ENCODE results near the gene PEX6.
"Not testable (repeated sequence)": the region's sequence is repeated elsewhere in the genome, so short reads cannot be mapped to it uniquely, and the experiment has no call there.

Gene PEX6

GRCh38 chr6:42947950-42948349 lies 31.0 kb downstream of the PEX6 start:
- H3K4me3 ChIP-seq (ENCODE audit: low read depth, low read length): no peak overlapping the region
- TF ChIP-seq CTCF (IDR thresholded peaks at IDR 0.05; ENCODE audit: low read depth, low read length, missing control alignments): no peak
- no peak for DNase-seq (ENCODE audit: low read depth)

DNA sequence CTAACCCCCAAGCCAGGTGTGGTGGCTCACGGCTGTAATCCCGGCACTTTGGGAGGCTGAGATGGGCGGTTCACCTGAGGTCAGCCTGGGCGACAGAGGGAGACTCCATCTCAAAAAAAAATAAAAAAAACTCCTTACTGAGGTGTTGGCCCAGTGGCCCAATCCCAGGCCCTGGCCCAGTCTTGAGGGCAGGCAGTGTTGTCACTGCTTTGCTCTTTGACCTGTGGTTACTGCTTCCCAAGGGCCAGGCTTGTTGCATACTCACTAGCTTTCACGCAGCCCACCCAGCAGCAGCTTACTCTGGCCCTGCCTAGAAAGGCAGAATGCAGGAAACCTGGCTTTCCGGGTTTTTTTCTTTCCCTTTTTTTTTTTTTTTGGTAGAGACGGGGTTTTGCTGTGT lies 36.5 kb downstream of the PEX6 start:
- no peak overlapping the region for H3K4me3 ChIP-seq (ENCODE audit: low read depth, low read length)
- DNase-seq (ENCODE audit: low read depth): no peak
- no peak for TF ChIP-seq CTCF (IDR thresholded peaks at IDR 0.05; ENCODE audit: low read depth, low read length, missing control alignments)

DNA sequence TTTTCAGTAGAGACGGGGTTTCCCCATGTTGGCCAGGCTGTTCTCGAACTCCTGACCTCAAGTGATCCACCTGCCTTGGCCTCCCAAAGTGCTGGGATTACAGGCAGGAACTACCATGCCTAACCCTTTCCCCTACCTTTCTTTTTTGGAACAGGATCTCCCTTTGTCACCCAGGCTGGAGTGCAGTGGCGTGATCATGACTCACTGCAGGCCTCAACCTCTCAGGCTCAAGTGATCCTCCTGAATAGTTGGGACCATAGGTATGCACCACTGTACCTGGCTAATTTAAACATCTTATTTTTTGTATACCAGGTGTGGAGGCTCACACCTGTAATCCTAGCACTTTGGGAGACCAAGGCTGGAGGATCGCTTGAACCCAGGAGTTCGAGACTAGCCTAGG lies 37.6 kb downstream of the PEX6 start:
- not testable (repeated sequence) for H3K4me3 ChIP-seq (ENCODE audit: low read depth, low read length); DNase-seq (ENCODE audit: low read depth)

DNA sequence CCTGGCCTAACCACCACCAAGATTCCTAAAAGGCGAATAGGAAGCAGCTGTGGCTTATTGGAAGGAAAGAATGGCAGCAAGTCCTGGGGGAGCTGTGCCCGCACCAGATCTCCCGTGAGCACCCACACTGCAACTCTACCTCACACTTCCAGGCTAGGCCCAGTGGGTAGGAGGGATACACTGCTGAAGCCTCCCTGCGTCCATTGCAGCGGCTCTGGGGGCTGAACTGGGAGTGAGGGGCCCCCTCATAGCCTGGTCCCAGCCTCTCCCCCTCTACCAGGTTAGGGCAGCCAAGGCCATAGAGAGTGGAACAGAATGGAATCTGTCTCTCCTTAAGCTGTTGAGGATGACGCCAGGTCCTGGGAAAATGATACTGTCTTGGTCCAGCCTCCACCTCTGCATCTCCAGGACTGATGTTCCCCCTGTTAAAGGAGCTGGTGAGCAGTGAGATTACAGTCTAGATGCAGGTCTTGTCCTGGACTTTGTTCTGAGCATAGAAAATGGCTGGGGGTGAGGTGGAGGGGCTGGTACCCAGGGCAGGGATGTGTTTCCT lies 38.4 kb downstream of the PEX6 start:
- TF ChIP-seq CTCF (IDR thresholded peaks at IDR 0.05; ENCODE audit: low read depth, low read length, missing control alignments): no peak
- H3K4me3 ChIP-seq (ENCODE audit: low read depth, low read length): no peak overlapping the region
- no peak for DNase-seq (ENCODE audit: low read depth)

- TF ChIP-seq CTCF (IDR thresholded peaks at IDR 0.05; ENCODE audit: low read depth, low read length, missing control alignments): no peak
- DNase-seq (ENCODE audit: low read depth): no peak
- H3K4me3 ChIP-seq (ENCODE audit: low read depth, low read length): no peak overlapping the region
Measured at GRCh38 chr6:42939810-42940167, 39.2 kb downstream of the PEX6 start.

DNA sequence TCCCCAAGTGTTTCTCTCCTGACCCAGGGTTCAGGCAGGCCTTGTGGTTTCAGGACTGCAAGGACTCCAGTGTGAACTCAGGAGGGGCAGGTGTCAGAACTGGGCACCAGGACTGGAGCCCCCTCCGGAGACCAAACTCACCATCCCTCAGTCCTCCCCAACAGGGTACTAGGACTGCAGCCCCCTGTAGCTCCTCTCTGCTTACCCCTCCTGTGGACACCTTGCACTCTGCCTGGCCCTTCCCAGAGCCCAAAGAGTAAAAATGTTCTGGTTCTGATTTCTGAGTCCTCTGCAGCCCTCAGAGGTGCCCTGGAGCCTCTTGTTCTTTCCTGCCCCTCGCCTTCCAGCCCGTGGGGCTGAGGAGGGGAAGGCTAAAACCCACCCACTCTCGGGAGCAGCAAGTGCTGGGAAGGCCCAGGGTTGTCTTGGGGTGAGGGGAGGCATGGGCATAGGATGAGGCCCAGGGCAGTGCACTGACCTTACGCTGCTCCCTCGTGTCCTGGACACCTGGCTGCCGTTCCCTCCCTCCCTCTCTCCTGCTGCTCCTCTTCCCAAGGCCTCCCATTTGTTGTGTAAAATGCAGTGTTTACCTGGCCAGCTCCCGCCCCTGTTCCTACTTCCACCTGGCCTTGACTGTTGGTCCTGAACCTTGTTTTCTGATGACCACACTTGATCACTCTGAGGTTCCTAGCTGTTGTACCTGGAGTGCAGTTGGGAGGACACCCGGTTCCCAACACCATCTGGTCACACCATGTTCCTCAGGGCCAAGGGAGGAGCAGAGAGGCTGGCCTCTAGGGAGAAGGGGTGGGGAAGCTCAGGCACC lies 39.8 kb downstream of the PEX6 start:
- DNase-seq (ENCODE audit: low read depth): no peak
- no peak overlapping the region for H3K4me3 ChIP-seq (ENCODE audit: low read depth, low read length)
- no peak for TF ChIP-seq CTCF (IDR thresholded peaks at IDR 0.05; ENCODE audit: low read depth, low read length, missing control alignments)

DNA sequence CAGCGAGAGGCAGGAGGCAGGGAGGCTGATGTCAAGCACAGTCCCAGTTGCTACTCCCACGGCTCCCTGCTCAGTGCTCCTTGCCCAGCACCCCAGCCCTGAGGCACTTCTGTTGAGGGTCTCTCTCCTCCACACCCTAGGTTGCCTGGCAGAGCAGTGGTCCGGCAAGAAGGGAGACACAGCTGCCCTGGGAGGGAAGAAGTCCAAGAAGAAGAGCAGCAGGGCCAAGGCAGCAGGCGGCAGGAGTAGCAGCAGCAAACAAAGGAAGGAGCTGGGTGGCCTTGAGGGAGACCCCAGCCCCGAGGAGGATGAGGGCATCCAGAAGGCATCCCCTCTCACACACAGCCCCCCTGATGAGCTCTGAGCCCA lies 40.6 kb downstream of the PEX6 start:
- DNase-seq (ENCODE audit: low read depth): no peak
- no peak for TF ChIP-seq CTCF (IDR thresholded peaks at IDR 0.05; ENCODE audit: low read depth, low read length, missing control alignments)
- no peak overlapping the region for H3K4me3 ChIP-seq (ENCODE audit: low read depth, low read length)
